Aorta (tissue), 5 donors: ENCODE measurements around the gene RALGPS1. TPM values are rescaled to one million over a fixed set of nuclear protein-coding genes. Genes with fewer than 3 reads are reported as not detected.

Experiments used
- ATAC-seq: fragments of 200-7000 bp; cut with Tn5 transposase; one replicate; pipeline ENCODE4 v1.9.1; 2022; ENCODE audit warnings: moderate library complexity; ENCODE audit not compliant: low FRiP score
- DNase-seq, 2 donors: peaks; one replicate each; pipeline ENCODE4 v3.0.0-alpha.2; 2020
- H3K27ac ChIP-seq, 2 donors: one replicate each; pipeline ENCODE4 v1.5.1; 2013; ENCODE audit warnings: low read length in 2 of 2, mild to moderate bottlenecking in 2 of 2, moderate library complexity in 2 of 2, control low read depth in 1 of 2, inconsistent platforms in 1 of 2, low read depth in 1 of 2
- H3K27me3 ChIP-seq, 2 donors: one replicate each; pipeline ENCODE4 v1.6.1; 2013; ENCODE audit warnings: control low read depth in 1 of 2, low read length in 1 of 2, mild to moderate bottlenecking in 1 of 2, moderate library complexity in 1 of 2; ENCODE audit not compliant: insufficient read depth in 2 of 2, control insufficient read depth in 1 of 2
- H3K36me3 ChIP-seq, 2 donors: one replicate each; pipeline ENCODE4 v1.6.1; 2013; ENCODE audit warnings: control low read depth in 1 of 2, low read length in 1 of 2, mild to moderate bottlenecking in 1 of 2; ENCODE audit not compliant: insufficient read depth in 2 of 2, control insufficient read depth in 1 of 2
- H3K4me1 ChIP-seq, 2 donors: one replicate each; pipeline ENCODE4 v1.6.1; 2013; ENCODE audit warnings: low read length in 2 of 2, control low read depth in 1 of 2, mild to moderate bottlenecking in 1 of 2, moderate library complexity in 1 of 2; ENCODE audit not compliant: insufficient read depth in 2 of 2, control insufficient read depth in 1 of 2
- H3K4me3 ChIP-seq, 2 donors: one replicate each; pipeline ENCODE4 v1.5.1; 2013; ENCODE audit warnings: low read length in 2 of 2, control low read depth in 1 of 2, mild to moderate bottlenecking in 1 of 2
- H3K9me3 ChIP-seq: one replicate; pipeline ENCODE4 v1.6.1; 2013; ENCODE audit warnings: mild to moderate bottlenecking, low read length; ENCODE audit not compliant: control insufficient read depth
- WGBS, 2 donors: extraction: QIAGEN DNeasy Blood & Tissue Kit; methylation state at CpG; one replicate each; pipeline ENCODE4 v1.1.7; 2013; 5-methylcytosine and 5-hydroxymethylcytosine counted together
- intact Hi-C, 2 donors: fragments of 100-400 bp; cut with DNase I; formaldehyde crosslinking; loops; one replicate each; pipeline versions ENCODE4 v1.14.2 to v1.15.0; 2022
- polyA plus RNA-seq, 2 donors: library from polyadenylated mRNA; stranded (reverse); fragments of 200-250 nt; gene quantifications; one replicate each; pipeline ENCODE4 v1.2.3, GENCODE V29; 2013
- total RNA-seq, 2 donors: library from RNA; stranded (reverse); fragmentation: NEBNext Ultra II Directional; extraction: Animal tissue kit (Norgen Biotek cat#: 25700); gene quantifications; one replicate each; pipeline ENCODE4 v1.2.1, GENCODE V29; 2021
- donor health status: healthy with polysubstance abuse.
- donor health status: Bipolar disorder and iron deficiency.
- donor health status: DM: no; HTN: no; CAD: no.
- donor health status: DM: no; HTN: no; CAD: no.
- donor health status: DM: yes; HTN: yes; CAD: no.

Gene RALGPS1
- total and polyA plus RNA-seq, 4 donors: 2.0 to 19.7 (median 8.3) TPM

DNA sequence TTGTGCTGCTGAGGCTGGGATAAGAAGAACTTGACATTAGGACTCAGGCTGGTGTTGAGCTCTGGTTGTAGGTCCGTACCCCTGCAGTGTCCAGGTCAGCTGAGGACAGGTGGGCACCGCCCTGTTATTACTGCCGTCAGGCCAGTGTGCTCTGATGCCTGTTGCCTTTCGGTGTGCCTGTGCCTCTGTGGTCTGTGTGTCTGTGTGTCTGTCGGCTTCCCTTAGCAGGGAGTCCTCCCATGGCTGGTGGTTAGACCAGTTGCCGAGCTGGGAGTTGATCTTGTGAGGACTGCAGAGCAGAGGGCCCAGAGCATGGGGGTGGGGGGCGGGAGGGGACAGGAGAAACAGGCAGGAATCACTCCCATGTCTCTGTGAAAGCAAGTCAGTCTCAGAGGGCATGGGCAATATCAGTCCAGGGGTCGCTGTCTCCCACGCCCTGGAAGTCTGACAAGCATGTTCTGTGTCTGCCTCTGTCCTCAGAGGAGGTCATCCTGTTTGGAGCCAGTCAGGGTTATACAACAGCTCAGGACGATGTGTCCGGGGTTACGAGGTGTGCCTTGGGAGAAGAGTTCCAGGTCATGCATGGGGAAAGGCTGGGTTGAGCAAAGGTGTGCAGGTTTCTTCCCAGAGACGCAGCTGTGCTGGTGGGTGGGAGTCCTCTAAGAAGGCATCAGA, 282.7 kb downstream of the RALGPS1 start:
- DNase-seq: peak; percentile 22 to 45
- ATAC-seq: no peak
- intact Hi-C loops: no loop called here
- 77% methylated on average over 13 of the region's 13 CpGs for WGBS, 2 donors
- Histone ChIP-seq H3K27ac (no peak overlapping the region), H3K4me1 (no peaks in the 10 kb centered on the region), H3K9me3 (no peaks in the 10 kb centered on the region), H3K27me3 (no peaks in the 10 kb centered on the region), H3K4me3 (no peak overlapping the region), H3K36me3 (no peaks in the 10 kb centered on the region)

GRCh38 chr9:127197861-127198430, 283.4 kb downstream of the RALGPS1 start:
- Histone ChIP-seq H3K27me3 (no peaks in the 10 kb centered on the region), H3K27ac (no peak overlapping the region), H3K4me3 (no peak overlapping the region), H3K36me3 (no peaks in the 10 kb centered on the region), H3K4me1 (no peaks in the 10 kb centered on the region), H3K9me3 (no peaks in the 10 kb centered on the region)
- 63 to 64% methylated on average over 8 of the region's 8 CpGs for whole genome bisulfite sequencing, 2 donors
- ATAC-seq (no peak), DNase-seq (peak in 1 of 2 donors; percentile 58)
- intact Hi-C loops: loop anchor here in 1 of 2 donors (2.0 kb wide), 1 partner anchor 225 kb away; no protein-coding TSS in a partner anchor

DNA sequence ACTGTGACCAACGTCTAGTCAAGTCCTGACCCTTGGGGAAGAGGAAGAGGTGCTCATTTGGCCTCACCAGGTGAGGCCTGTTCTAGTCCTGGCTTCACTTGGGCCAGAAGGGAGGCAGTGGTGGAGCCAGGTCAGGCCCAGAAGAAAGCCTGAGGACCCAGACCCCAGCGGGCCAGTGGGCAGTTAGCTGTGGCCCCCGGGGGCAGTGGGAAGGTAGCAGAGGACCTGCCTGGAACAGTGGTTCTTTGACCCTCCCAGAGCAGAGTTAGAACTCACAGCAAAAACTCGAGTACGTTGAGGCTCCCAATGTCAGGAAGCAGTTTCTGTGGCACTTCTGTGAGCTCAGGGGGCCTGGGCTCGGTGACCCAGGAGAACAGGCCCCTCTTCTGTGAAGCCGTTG, 284.0 kb downstream of the RALGPS1 start:
- Histone ChIP-seq H3K4me1 (no peaks in the 10 kb centered on the region), H3K27me3 (no peaks in the 10 kb centered on the region), H3K27ac (no peak overlapping the region), H3K36me3 (no peaks in the 10 kb centered on the region), H3K4me3 (no peak overlapping the region), H3K9me3 (no peaks in the 10 kb centered on the region)
- intact Hi-C loops: loop anchor here in 1 of 2 donors (2.0 kb wide), 1 partner anchor 226 kb away; no protein-coding TSS in a partner anchor
- ATAC-seq (no peak), DNase-seq (peak; percentile 41 to 51)
- 69 to 85% methylated on average over 7 of the region's 7 CpGs for WGBS, 2 donors

GRCh38 chr9:127199001-127199791, 284.6 kb downstream of the RALGPS1 start:
- no peak overlapping the region for H3K27ac ChIP-seq
- DNase-seq: peak; percentile 85 to 93
- no peaks in the 10 kb centered on the region for H3K9me3 ChIP-seq
- intact Hi-C loops: loop anchor here in 1 of 2 donors (1.0 to 2.0 kb wide), 2 partner anchors 226 to 259 kb away; no protein-coding TSS in a partner anchor
- ATAC-seq: peak; percentile 86
- H3K4me3 ChIP-seq: no peak overlapping the region
- no peaks in the 10 kb centered on the region for H3K4me1 ChIP-seq
- no peaks in the 10 kb centered on the region for H3K27me3 ChIP-seq
- 12 to 17% methylated on average over 15 of the region's 15 CpGs for WGBS, 2 donors
- H3K36me3 ChIP-seq: no peaks in the 10 kb centered on the region

DNA sequence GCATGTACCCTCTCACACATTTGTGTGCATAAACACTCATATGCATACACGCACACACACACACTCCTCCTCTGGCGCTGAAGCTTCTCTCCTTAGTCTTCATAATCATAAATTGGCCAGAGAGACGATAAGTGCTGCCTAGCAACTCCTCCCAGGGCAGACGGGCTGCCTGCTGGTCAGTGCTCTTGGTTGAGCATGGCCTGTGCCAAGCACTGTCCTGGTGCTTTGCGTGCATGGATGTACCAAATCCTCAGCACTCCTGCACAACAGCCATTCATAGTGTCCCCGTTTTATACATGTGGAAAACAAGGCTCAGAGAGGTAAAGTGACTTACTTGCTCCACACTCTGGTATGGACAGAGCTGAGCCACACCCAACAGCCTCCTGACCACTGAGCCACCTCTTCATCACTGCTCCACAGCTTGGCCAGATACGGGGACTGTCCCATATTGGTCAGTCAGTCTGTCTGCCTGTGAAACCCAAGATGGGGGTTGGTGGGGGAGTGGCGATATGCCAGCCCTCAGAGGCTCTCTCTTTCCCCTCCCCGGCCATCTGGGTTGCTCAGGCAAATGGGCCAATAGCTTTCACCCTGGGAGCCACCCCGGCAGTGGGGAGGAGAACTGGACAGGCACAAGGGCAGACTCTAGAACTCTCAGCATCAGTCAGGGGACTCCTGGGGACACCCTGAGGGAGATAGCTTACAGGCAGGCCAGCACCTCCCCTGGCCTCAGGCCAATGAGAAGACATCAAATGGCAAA, 285.7 kb downstream of the RALGPS1 start:
- intact Hi-C loops: loop anchor here in 1 of 2 donors (2.0 kb wide), 1 partner anchor 259 kb away; no protein-coding TSS in a partner anchor
- WGBS, 2 donors: 78 to 81% methylated on average over 10 of the region's 10 CpGs

DNA sequence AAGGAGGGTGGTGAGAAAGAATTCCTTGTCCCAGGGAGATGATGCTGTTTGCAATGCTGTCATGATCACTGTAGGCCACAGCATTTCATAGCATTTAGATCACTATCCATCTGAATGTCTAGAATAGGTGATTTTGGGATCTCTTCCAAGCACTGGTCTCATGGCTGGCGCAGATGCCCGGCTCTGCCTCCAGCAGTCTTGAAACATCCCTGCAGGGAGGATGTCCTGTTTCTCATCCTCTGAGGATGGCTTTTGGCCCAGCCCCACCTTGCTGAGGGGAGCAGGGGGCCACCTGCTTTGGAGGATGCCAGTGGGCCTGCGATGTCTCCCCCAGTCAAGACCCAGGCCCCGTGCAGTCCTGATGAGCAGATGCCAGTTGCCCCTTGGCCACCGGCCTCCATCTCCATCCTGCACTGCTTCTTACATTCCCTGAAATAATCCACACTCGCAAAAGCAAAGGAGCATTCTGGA, 286.5 kb downstream of the RALGPS1 start:
- ATAC-seq: no peak
- peak; percentile 22 to 68 for DNase-seq
- H3K27me3 ChIP-seq: no peaks in the 10 kb centered on the region
- no peaks in the 10 kb centered on the region for H3K36me3 ChIP-seq
- H3K27ac ChIP-seq: no peak overlapping the region
- H3K4me1 ChIP-seq: no peaks in the 10 kb centered on the region
- 88 to 94% methylated on average over 6 of the region's 6 CpGs for WGBS, 2 donors
- intact Hi-C loops: loop anchor here in 1 of 2 donors (2.0 kb wide), 1 partner anchor 260 kb away; no protein-coding TSS in a partner anchor
- no peak overlapping the region for H3K4me3 ChIP-seq
- no peaks in the 10 kb centered on the region for H3K9me3 ChIP-seq

More for the DNA sequence above, 285.7 kb downstream of the RALGPS1 start:
- H3K4me1 ChIP-seq: no peaks in the 10 kb centered on the region
- H3K27ac ChIP-seq: no peak overlapping the region
- H3K36me3 ChIP-seq: no peaks in the 10 kb centered on the region
- no peaks in the 10 kb centered on the region for H3K9me3 ChIP-seq
- peak; percentile 31 to 68 for DNase-seq
- ATAC-seq: no peak
- no peaks in the 10 kb centered on the region for H3K27me3 ChIP-seq
- no peak overlapping the region for H3K4me3 ChIP-seq

DNA sequence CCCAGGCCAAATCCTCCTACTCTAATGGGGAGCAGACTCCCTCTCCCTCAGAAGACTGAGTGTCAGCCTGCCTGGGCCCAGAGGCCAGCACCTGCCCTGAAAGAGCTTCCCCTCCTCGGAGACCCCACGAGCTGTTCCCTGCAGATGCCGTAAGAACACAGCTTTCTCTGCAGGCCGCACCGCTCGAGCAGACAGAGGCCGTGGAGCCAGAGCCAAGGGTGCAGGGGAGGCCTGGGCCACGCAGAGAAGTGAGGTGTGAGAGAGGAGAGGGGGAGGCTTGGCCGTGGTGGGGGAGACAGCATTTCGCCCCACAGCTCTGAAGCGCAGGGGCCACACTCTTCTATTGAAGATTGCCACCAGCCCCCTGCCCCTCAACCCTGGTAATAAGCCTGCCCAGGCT, 287.1 kb downstream of the RALGPS1 start:
- no peaks in the 10 kb centered on the region for H3K27me3 ChIP-seq
- intact Hi-C loops: loop anchor here in 1 of 2 donors (2.0 kb wide), 1 partner anchor 261 kb away; no protein-coding TSS in a partner anchor
- 93 to 94% methylated on average over 11 of the region's 11 CpGs for WGBS, 2 donors
- ATAC-seq: no peak
- no peak overlapping the region for H3K27ac ChIP-seq
- no peaks in the 10 kb centered on the region for H3K9me3 ChIP-seq
- no peak overlapping the region for H3K4me3 ChIP-seq
- H3K36me3 ChIP-seq: no peaks in the 10 kb centered on the region
- no peaks in the 10 kb centered on the region for H3K4me1 ChIP-seq
- peak; percentile 43 to 69 for DNase-seq
